Measurements from ENCODE around the gene PPM1K. TPM values are rescaled to one million over a fixed set of nuclear protein-coding genes. Genes with fewer than 3 reads are reported as not detected.

PPM1K gene
- total RNA-seq, 1 donor from 2014 or later: 7.7 TPM

GRCh38 chr4:88276952-88277710 is 7.2 kb downstream of the PPM1K start:
- ATAC-seq: no peak

GRCh38 chr4:88275949-88276515 is 8.3 kb downstream of the PPM1K start:
- no peak for ATAC-seq

- no peak for ATAC-seq
Measured at GRCh38 chr4:88275516-88275915, 8.8 kb downstream of the PPM1K start.

GRCh38 chr4:88268913-88269312 is 15.4 kb downstream of the PPM1K start:
- no peak for ATAC-seq

- no peak for ATAC-seq
Measured at GRCh38 chr4:88264336-88264735, 20.0 kb downstream of the PPM1K start.

- no peak for ATAC-seq
Measured at GRCh38 chr4:88257726-88258125, 26.6 kb downstream of the PPM1K start.

- ATAC-seq: no peak
Measured at GRCh38 chr4:88255111-88255510, 29.2 kb downstream of the PPM1K start.

GRCh38 chr4:88251924-88252323 is 32.4 kb downstream of the PPM1K start:
- ATAC-seq: no peak

- no peak for ATAC-seq
Measured at GRCh38 chr4:88247148-88247547, 37.2 kb downstream of the PPM1K start.

GRCh38 chr4:88246600-88246999 is 37.8 kb downstream of the PPM1K start:
- ATAC-seq: no peak

GRCh38 chr4:88244816-88245579 is 39.4 kb downstream of the PPM1K start:
- ATAC-seq: peak; percentile 35

GRCh38 chr4:88244056-88244455 is 40.3 kb downstream of the PPM1K start:
- ATAC-seq: peak; percentile 26

- ATAC-seq: no peak
Measured at GRCh38 chr4:88242144-88242543, 42.2 kb downstream of the PPM1K start.

GRCh38 chr4:88240297-88240714 is 44.1 kb downstream of the PPM1K start:
- ATAC-seq: peak; percentile 47

- no peak for ATAC-seq
Measured at GRCh38 chr4:88230969-88231771, 53.2 kb downstream of the PPM1K start.

GRCh38 chr4:88230461-88230891 is 53.9 kb downstream of the PPM1K start:
- ATAC-seq: no peak

- no peak for ATAC-seq
Measured at GRCh38 chr4:88227734-88228133, 56.6 kb downstream of the PPM1K start.

- ATAC-seq: peak; percentile 94
Measured at GRCh38 chr4:88226143-88226542, 58.2 kb downstream of the PPM1K start.

GRCh38 chr4:88225232-88226105 is 58.9 kb downstream of the PPM1K start:
- peak; percentile 24 for ATAC-seq

- no peak for ATAC-seq
Measured at GRCh38 chr4:88223516-88223915, 60.8 kb downstream of the PPM1K start.

GRCh38 chr4:88219099-88219498 is 65.3 kb downstream of the PPM1K start:
- ATAC-seq: peak; percentile 73

GRCh38 chr4:88217169-88217568 is 67.2 kb downstream of the PPM1K start:
- no peak for ATAC-seq

Data from esophagus mucosa (tissue), 1 donor.